IPS DF 6.9 (cell line): ENCODE measurements around the gene EVA1B.

ENCODE experiments used
- DNase-seq: peaks from one replicate; pipeline ENCODE4 v3.0.0-alpha.2; 2013; ENCODE audit warnings: low read depth, low spot score
- H3K27ac ChIP-seq: one replicate; pipeline ENCODE4 v1.5.1; 2013; ENCODE audit warnings: low read length, control low read depth
- H3K27me3 ChIP-seq: 2 replicates; pipeline ENCODE4 v1.6.1; 2013; ENCODE audit warnings: mild to moderate bottlenecking, low read length; ENCODE audit not compliant: control insufficient read depth, insufficient read depth
- H3K36me3 ChIP-seq: 2 replicates; pipeline ENCODE4 v1.6.1; 2013; ENCODE audit warnings: low read length; ENCODE audit not compliant: control insufficient read depth, insufficient read depth
- H3K4me1 ChIP-seq: 2 replicates; pipeline ENCODE4 v1.6.1; 2013; ENCODE audit warnings: low read length; ENCODE audit not compliant: control insufficient read depth, insufficient read depth
- H3K4me3 ChIP-seq: 2 replicates; pipeline ENCODE4 v1.5.1; 2013; ENCODE audit warnings: mild to moderate bottlenecking, low read length
- H3K9me3 ChIP-seq: 2 replicates; pipeline ENCODE4 v1.6.1; 2013; ENCODE audit warnings: low read length, inconsistent platforms; ENCODE audit not compliant: control insufficient read depth, insufficient read depth
- WGBS: extraction: QIAGEN DNeasy Blood & Tissue Kit; methylation state at CpG from one replicate; pipeline ENCODE4 v1.1.7; 2013; ENCODE audit warnings: mixed read lengths, missing lambda C conversion rate; ENCODE audit not compliant: insufficient read length, insufficient coverage; 5-methylcytosine and 5-hydroxymethylcytosine counted together

The EVA1B gene

DNA sequence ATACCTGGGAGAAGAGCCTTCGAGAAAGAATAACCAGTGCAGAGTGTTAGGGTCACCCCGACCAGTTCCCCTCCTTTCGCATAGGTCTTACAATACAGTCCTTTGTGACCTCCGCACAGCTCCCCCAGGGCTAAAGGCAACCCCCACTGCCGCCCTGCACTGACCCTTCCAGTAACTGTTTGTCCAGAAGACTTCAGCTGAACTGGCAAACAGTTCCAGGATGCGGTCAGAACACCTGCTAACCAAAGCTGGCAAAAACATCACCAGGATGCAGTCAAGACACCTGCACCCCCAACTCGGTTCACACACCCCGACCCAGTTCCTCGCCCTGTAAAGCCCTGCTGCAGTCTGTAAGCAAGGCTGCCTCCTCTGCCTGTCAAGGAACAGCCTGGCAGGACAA, 6.4 kb upstream of the EVA1B start:
- no peak for DNase-seq
- no peaks in the 10 kb centered on the region for H3K9me3 ChIP-seq
- H3K27ac ChIP-seq = no peak overlapping the region
- H3K4me1 ChIP-seq = no peaks in the 10 kb centered on the region; the same call in none of the 2 replicates
- no peaks in the 10 kb centered on the region for H3K36me3 ChIP-seq
- H3K4me3 ChIP-seq = no peak overlapping the region
- no CpG with 5 or more reads among the region's 9 CpGs for WGBS
- H3K27me3 ChIP-seq = no peaks in the 10 kb centered on the region

DNA sequence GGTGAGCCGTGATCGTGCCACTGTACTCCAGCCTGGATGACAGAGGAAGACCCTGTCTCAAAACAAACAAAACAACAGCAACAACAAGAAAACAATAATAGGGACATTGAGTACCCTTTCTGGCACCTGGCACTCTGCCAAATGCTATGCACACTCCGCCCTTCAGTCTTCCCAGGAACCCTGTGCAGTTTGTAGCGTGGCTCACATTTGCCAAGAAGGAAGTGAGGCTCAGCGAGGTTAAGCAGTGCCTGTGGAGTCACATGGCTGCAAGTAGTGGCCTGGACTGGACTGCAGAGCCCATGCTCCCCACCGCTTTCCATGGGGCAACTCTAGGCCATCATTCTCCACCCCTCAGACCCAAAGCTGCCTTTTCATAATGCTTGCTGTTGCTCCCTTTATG, 5.3 kb upstream of the EVA1B start:
- H3K27me3 ChIP-seq = no peaks in the 10 kb centered on the region
- no peak overlapping the region for H3K27ac ChIP-seq
- H3K4me1 ChIP-seq = peaks cover 1% of the 10 kb centered on the region
- H3K36me3 ChIP-seq = no peaks in the 10 kb centered on the region
- no CpG with 5 or more reads among the region's 6 CpGs for WGBS
- H3K4me3 ChIP-seq = no peak overlapping the region
- DNase-seq = no peak
- no peaks in the 10 kb centered on the region for H3K9me3 ChIP-seq

DNA sequence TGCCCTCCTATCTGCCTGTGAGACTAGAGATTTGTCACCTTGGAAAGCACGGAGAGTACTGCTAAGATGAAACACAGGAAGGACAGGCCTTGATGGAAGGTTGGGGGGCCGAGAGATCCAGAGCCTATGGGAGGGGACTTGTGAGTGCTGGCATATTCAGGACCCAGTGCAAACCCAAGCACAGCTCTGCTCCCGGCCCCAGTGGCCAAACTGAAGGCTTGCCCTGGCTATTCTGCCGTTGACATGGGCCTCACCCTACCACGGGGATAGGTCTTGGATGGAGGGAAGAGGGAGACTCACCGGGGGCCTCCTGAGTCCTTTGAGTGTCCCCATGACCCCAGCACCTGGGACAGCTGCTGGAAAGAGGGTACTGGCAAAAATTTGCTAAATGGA, 4.6 kb upstream of the EVA1B start:
- Histone ChIP-seq H3K4me3 (no peak overlapping the region), H3K27me3 (no peaks in the 10 kb centered on the region), H3K36me3 (no peaks in the 10 kb centered on the region; the same call in 1 of the 2 replicates), H3K4me1 (peaks cover 1% of the 10 kb centered on the region), H3K27ac (no peak overlapping the region), H3K9me3 (no peaks in the 10 kb centered on the region)
- no peak for DNase-seq
- no CpG with 5 or more reads among the region's 6 CpGs for WGBS

DNA sequence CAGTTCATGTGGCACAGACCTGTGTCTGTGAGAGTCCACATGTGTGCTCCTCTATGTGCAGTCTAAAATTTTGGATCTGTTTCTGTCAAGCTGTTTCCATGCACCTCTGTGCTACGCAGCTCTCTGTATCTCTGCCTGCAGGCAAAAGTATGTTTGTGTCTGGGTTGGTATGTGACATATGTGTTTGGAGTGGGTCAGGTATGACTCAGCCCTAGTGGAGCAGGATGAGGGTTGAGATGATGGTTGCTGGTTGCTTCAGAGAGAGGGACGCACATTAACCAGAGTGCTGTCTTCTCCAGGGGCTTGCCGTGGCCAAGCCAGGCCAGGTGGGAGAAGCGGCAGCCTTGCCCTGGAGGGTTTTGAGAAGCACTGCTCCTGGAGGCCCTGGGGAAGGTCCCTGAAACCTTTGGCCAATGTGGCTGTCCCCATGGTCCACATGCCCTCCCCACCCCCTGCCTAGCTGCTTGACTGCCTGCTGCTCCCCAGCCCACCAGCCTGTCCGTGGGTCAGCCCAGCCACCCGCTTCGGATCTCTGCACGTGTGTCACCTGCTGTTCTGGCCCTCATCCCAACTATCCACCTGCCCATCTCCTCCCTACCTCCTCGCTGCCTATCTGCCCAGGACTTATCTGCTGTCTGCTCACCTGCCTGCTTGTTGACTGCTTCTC, 4.1 kb upstream of the EVA1B start:
- no CpG with 5 or more reads among the region's 9 CpGs for WGBS
- no peaks in the 10 kb centered on the region for H3K27me3 ChIP-seq
- H3K9me3 ChIP-seq = no peaks in the 10 kb centered on the region
- no peak for DNase-seq
- H3K36me3 ChIP-seq = no peaks in the 10 kb centered on the region; the same call in 1 of the 2 replicates
- H3K27ac ChIP-seq = no peak overlapping the region
- H3K4me3 ChIP-seq = no peak overlapping the region
- peaks cover 1% of the 10 kb centered on the region for H3K4me1 ChIP-seq

DNA sequence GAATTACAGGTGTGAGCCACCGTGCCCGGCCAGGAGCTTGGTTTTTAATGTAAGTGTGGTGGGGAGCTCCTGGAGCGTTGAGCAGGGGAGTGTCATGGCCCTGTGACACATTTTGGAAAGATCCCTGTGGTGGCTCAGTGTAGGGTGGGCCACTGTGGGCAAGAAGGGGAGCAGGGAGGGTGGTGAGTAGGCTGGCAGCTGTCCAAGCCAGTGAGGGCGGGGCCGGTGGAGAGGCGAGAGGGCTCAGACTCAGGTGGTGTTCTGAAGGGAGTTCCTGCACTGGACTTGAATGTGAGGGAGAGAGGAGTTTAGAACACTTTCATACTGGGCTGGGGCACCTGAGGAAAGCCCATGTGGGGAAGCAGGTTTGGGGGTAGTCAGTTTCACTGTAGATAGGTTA, 3.1 kb upstream of the EVA1B start:
- Histone ChIP-seq H3K4me1 (peaks cover 8% of the 10 kb centered on the region), H3K27me3 (no peaks in the 10 kb centered on the region), H3K36me3 (no peaks in the 10 kb centered on the region; the same call in 1 of the 2 replicates), H3K4me3 (no peak overlapping the region), H3K27ac (no peak overlapping the region), H3K9me3 (no peaks in the 10 kb centered on the region)
- WGBS = no CpG with 5 or more reads among the region's 6 CpGs
- DNase-seq = no peak

DNA sequence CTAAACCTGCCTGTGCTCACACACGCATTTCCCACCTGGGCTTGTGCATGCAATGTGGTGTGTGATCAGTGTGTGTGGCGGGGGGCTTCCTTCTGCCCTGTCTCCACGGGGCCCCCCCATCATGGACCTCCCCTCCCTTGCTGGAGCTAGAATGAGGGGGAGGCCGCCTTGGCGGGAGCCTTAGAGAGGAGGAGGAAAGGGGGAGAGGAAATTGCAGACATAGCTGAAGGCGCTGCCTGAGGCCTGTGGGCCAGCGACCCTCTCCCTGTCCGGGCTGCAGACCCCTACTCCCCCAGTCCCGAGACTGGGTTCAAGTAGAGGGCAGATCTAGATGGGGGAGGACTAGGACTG, 883 bp upstream of the EVA1B start:
- Histone ChIP-seq H3K27me3 (no peaks in the 10 kb centered on the region), H3K27ac (no peak overlapping the region), H3K4me1 (peaks cover 8% of the 10 kb centered on the region), H3K4me3 (peak overlapping the region; percentile 27; the same call in 1 of the 2 replicates), H3K36me3 (no peaks in the 10 kb centered on the region; the same call in 1 of the 2 replicates), H3K9me3 (no peaks in the 10 kb centered on the region)
- no peak for DNase-seq
- no CpG with 5 or more reads among the region's 9 CpGs for WGBS

DNA sequence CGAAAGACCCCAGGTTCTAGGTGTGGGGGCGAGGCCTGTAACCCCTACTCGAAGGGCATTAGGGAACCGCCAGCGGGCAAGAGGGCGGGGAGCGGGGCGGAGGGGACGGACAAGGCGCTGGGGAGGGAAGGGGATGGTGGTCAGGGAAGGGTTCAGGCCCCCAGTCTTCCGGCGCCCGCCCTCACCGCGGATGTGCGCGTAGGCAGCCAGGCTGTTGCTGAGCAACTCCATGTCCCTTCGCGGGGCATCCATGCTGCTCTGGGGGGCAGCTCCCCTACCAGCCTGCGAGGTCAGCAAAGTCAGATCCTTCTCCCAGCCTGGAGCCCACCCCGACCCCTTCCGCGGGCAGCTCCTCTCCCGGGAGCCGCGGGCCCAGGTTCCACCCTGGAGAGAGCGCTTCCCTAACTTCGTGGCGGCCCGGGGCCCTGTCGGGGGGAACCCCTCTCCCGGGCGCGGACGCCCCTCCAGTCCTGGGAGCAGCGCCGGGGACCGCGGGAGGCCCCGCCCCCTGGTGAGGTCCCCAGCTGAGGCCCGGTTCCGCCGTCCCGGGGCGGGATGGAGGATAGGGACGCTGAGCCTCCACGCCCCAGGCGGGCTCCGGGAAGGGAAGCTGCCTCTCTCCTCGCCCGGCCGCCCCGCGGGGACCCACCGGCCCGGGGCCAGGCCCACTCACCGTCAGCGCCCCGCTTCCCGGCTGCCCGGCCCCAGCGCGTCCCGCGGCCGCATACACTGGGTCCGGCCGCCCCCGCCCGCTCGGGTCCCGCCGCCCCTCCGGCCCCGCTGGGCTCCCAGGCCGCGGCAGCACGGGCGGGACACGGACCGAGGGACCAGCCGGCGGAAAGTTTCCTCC, 434 bp downstream of the EVA1B start:
- Histone ChIP-seq H3K27ac (no peak overlapping the region), H3K4me1 (peaks cover 8% of the 10 kb centered on the region), H3K4me3 (peak overlapping the region; percentile 70), H3K27me3 (no peaks in the 10 kb centered on the region), H3K36me3 (no peaks in the 10 kb centered on the region; the same call in 1 of the 2 replicates), H3K9me3 (no peaks in the 10 kb centered on the region)
- DNase-seq = no peak
- WGBS = no CpG with 5 or more reads among the region's 83 CpGs

DNA sequence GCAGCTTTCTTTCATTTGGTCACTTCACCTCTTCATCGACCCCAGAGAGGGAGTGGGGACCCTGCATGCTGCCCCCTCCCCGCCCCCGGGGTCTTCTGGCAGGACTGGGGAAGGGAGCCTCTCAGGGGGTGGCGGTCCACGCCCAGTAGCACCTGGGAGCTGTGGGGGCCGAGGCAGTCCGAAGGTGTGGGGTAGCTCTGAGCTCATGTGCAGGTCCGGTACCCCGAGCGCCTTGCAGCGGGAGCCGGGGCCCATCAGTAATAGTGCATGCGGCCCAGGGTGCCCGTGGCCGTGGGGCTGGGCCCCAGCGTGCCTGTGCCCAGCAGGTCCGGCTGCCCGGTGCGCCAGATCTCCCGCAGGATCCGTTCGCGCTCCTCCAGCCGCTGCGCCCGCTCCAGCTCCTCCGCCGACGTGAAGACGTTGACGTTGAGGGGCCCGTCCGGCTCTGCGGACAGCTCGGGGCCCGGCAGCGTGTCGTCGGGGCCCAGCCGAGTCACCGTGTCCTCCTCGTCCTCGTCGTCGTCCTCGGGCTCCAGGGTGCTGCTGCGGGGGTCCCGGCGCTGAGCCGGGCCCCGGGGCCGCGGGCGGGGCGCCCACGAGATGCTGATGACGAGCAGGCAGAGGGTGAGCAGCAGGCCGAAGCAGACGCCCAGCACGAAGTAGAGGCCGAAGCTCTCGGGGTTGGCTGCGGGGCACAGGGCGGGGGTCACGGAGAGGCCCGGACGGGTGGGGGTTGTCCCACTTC, 1.2 kb downstream of the EVA1B start:
- Histone ChIP-seq H3K27ac (no peak overlapping the region), H3K9me3 (no peaks in the 10 kb centered on the region), H3K4me1 (peaks cover 8% of the 10 kb centered on the region), H3K4me3 (peak overlapping the region; percentile 70; the same call in 1 of the 2 replicates), H3K36me3 (no peaks in the 10 kb centered on the region; the same call in 1 of the 2 replicates), H3K27me3 (no peaks in the 10 kb centered on the region)
- no CpG with 5 or more reads among the region's 67 CpGs for WGBS
- DNase-seq = no peak

DNA sequence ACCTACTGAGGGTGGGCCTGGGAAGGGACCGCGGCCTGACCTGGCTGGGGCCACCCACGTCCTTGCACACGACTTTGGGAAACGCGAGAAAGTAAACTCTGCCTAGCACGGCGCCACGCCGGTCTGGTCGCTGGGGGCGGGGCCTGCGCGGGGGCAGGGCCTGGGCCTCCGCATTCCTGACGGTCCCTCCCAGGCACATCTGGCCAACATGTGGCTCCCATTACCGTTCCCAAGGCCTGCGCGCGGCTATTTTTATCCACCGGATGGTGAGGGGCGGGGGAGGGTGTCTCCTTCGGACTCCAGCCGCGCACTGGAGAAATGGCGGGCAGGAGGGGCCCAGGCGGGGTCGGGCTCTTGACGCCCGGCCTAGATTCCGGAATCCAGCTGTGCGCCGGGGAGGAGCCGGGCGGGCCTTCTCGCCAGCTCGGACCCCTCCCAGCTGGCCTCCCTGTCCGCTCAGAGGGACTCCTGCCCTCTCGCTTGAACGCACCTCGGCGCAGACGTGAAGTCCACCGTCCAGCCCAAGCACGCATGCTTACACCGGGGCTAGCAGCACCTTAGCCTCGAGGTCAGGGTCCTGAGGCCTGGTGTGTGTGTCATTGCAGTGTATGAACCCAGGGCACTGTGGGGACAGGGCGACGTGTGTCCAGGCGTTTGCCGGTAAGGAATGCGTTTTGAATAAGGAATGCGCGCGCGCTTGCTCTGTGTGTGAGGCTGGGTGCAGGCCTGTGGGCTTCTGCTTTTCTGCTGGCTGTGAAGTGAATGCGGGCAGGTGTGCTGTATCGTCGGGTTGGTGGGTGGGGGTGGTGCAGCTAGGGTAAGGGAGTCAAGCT, 2.1 kb downstream of the EVA1B start:
- Histone ChIP-seq H3K36me3 (no peaks in the 10 kb centered on the region; the same call in 1 of the 2 replicates), H3K4me1 (peaks cover 8% of the 10 kb centered on the region), H3K27me3 (no peaks in the 10 kb centered on the region), H3K4me3 (peak overlapping the region; percentile 70; the same call in 1 of the 2 replicates), H3K9me3 (no peaks in the 10 kb centered on the region), H3K27ac (no peak overlapping the region)
- no CpG with 5 or more reads among the region's 59 CpGs for WGBS
- DNase-seq = peak; percentile 78

DNA sequence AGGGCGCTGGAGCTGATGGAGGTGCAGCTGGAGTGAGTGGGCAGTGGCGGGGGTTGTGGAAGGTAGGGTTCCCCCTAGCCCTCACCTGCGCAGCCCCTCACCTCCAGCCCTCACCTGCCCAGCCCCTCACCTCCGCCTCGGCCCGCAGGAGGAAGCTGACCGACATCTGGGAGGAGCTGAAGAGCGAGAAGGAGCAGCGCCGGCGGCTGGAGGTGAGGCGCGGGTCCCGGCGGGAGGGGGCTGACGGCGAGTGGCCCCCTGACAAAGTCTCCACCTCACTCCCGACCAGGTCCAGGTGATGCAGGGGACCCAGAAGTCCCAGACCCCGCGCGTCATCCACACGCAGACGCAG, 2.7 kb downstream of the EVA1B start:
- Histone ChIP-seq H3K36me3 (no peaks in the 10 kb centered on the region; the same call in 1 of the 2 replicates), H3K27ac (no peak overlapping the region), H3K27me3 (no peaks in the 10 kb centered on the region), H3K4me1 (peaks cover 8% of the 10 kb centered on the region), H3K4me3 (peak overlapping the region; percentile 49), H3K9me3 (no peaks in the 10 kb centered on the region)
- no CpG with 5 or more reads among the region's 23 CpGs for WGBS
- DNase-seq = no peak
